ENCODE results near the gene FTCDNL1. TPM values are rescaled to one million over a fixed set of nuclear protein-coding genes. Genes with fewer than 3 reads are reported as not detected.

FTCDNL1 gene
- polyA plus RNA-seq, 2 of the 4 experiments (the other 2 are of a cell fraction) = 2.1 to 5.2 TPM

DNA sequence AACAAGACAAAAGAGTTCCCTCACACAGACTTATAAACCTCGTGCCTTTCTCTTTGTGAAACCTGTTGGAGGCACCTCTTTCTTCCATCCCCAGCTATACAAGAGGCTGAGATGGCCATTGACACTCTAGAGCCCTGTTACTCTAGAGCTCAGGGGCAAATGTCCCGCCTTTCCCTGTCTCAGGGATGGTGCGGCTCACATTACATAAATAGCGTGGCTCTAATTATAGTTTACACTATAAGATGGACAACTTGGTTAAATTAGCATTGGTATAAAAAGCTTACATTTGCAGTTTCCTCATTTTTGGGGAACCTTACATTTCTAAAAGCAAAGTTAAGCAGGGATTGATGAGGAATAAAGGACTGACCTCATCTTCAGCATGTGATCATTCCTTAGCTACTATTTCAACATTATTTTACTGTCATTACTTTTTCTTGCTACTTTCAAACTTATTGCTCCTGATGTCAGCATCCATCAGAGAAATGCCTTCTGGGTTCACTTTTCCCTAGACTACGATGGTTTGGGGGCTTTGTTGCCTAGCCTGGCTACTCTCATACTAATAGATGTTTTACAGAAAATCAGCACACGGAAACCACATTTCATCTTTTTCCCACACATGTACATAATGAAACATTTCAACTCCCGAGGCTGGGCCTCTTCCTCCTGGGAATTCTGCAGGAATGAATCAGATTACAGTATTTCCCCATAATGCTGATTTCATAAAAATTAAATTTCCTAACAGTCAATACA lies 40.4 kb downstream of the FTCDNL1 start:
- ATAC-seq (no peak), DNase-seq (ENCODE audit: low read depth in 1 of 2, low spot score in 1 of 2) (no peak), FAIRE-seq (no peak)
- Histone ChIP-seq H3K27ac (no peak overlapping the region), H3K4me3 (no peak overlapping the region), H3K4me1 (no peaks in the 10 kb centered on the region), H3K4me2 (no peak overlapping the region), H3K9me3 (no peaks in the 10 kb centered on the region)
- POLR2A ChIA-PET = no interaction called here
- TF ChIP-seq KDM5A (IDR thresholded peaks at IDR 0.05) (no peak), JUNB (IDR thresholded peaks at IDR 0.05) (no peak), BHLHE40 (IDR thresholded peaks at IDR 0.05; ENCODE audit: low read depth, low read length) (no peak), MAX (IDR thresholded peaks at IDR 0.05) (no peak)
- CTCF ChIA-PET = interaction anchor here (0.7 kb wide), 1 partner anchor 308 kb away, joined by 3 read pairs; no protein-coding TSS in a partner anchor
- WGBS (ENCODE audit: missing lambda C conversion rate) = 67% methylated on average over 7 of the region's 7 CpGs

- FAIRE-seq (no peak), ATAC-seq (no peak), DNase-seq (ENCODE audit: low read depth in 1 of 2, low spot score in 1 of 2) (no peak)
- TF ChIP-seq HOXB5 (CRISPR knock-in tag; IDR thresholded peaks at IDR 0.05) = no peak
- TF ChIP-seq, protein P1, sequence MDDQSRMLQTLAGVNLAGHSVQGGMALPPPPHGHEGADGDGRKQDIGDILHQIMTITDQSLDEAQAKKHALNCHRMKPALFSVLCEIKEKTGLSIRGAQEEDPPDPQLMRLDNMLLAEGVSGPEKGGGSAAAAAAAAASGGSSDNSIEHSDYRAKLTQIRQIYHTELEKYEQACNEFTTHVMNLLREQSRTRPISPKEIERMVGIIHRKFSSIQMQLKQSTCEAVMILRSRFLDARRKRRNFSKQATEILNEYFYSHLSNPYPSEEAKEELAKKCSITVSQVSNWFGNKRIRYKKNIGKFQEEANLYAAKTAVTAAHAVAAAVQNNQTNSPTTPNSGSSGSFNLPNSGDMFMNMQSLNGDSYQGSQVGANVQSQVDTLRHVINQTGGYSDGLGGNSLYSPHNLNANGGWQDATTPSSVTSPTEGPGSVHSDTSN (IDR thresholded peaks at IDR 0.05) = no peak
- no peak for TF ChIP-seq RFX5 (IDR thresholded peaks at IDR 0.05)
- ChIA-PET POLR2A (no interaction called here), CTCF (no interaction called here)
- H3K9me3 ChIP-seq = no peaks in the 10 kb centered on the region
- no peak overlapping the region for H3K4me2 ChIP-seq
- no peak overlapping the region for H3K27ac ChIP-seq
- no peaks in the 10 kb centered on the region for H3K4me1 ChIP-seq
- H3K4me3 ChIP-seq = no peak overlapping the region
Observed at GRCh38 chr2:199807966-199808365, 43.0 kb downstream of the FTCDNL1 start.

DNA sequence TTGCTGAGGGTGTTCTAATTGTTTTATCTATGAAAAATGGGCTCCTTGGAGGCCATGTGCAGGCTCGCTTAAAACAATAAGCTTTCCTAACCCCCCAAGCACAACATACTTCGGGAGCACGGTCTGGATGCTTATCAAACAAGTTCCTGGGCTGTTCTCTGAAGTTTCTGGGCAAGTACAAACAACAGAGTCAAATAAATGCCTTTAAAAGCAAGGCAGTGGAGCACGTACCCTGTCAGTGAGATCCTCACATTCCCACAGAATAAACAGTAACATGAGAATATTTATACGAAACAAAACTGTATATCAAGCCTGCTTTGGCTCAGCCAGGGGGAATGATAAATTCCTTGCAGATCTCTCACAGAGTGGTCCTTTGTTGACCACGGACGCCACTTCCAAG lies 44.8 kb downstream of the FTCDNL1 start:
- FAIRE-seq (no peak), ATAC-seq (no peak), DNase-seq (ENCODE audit: low read depth in 1 of 2, low spot score in 1 of 2) (no peak)
- Histone ChIP-seq H3K4me1 (no peaks in the 10 kb centered on the region), H3K4me2 (no peak overlapping the region), H3K9me3 (no peaks in the 10 kb centered on the region), H3K4me3 (no peak overlapping the region), H3K27ac (no peak overlapping the region)
- POLR2A ChIA-PET = no interaction called here
- CTCF ChIA-PET = no interaction called here
- TF ChIP-seq JUNB (IDR thresholded peaks at IDR 0.05) = no peak
- TF ChIP-seq CBX2 (IDR thresholded peaks at IDR 0.05; ENCODE audit: borderline replicate concordance, low read depth) = no peak
- no peak for TF ChIP-seq RAD21 (conservative IDR thresholded peaks at IDR 0.05 in 1 of 2, IDR thresholded peaks at IDR 0.05 in 1 of 2)
- no peak for TF ChIP-seq CEBPB (IDR thresholded peaks at IDR 0.05)
- no peak for TF ChIP-seq RARB (CRISPR knock-in tag; IDR thresholded peaks at IDR 0.05)
- no peak for TF ChIP-seq KDM5A (IDR thresholded peaks at IDR 0.05)
- no peak for TF ChIP-seq HOXA7 (CRISPR knock-in tag; IDR thresholded peaks at IDR 0.05)
- TF ChIP-seq ESRRA (IDR thresholded peaks at IDR 0.05; ENCODE audit: borderline replicate concordance, low read length) = no peak
- no peak for TF ChIP-seq JUN (IDR thresholded peaks at IDR 0.05)
- no peak for TF ChIP-seq CHD4 (IDR thresholded peaks at IDR 0.05; ENCODE audit: borderline replicate concordance)
- no peak for TF ChIP-seq HEYL (CRISPR knock-in tag; IDR thresholded peaks at IDR 0.05)
- TF ChIP-seq FOSB (CRISPR knock-in tag; IDR thresholded peaks at IDR 0.05) = no peak
- TF ChIP-seq MYC (IDR thresholded peaks at IDR 0.05; ENCODE audit: borderline replicate concordance, low read length) = no peak
- no peak for TF ChIP-seq RNF2 (IDR thresholded peaks at IDR 0.05; ENCODE audit: borderline replicate concordance, low read depth)
- no peak for TF ChIP-seq USF2 (IDR thresholded peaks at IDR 0.05)
- WGBS (ENCODE audit: missing lambda C conversion rate) = 51% methylated on average over 7 of the region's 7 CpGs

All from A549 (cell line).